ENCODE results near the gene GAL. TPM values are rescaled to one million over a fixed set of nuclear protein-coding genes. Genes with fewer than 3 reads are reported as not detected.
"Not testable (repeated sequence)": the region's sequence is repeated elsewhere in the genome, so short reads cannot be mapped to it uniquely, and the experiment has no call there.

The GAL gene
- 11.1 TPM in 2 replicates for polyA plus RNA-seq (2013)

- H2BK120ac ChIP-seq (ENCODE audit: insufficient read depth, low read length, poor library complexity): no peak within 1 kb of the TSS
- no peak within 1 kb of the TSS for H4K8ac ChIP-seq (ENCODE audit: low read depth, low read length)
- H4K91ac ChIP-seq (ENCODE audit: low read depth, low read length): no peak within 1 kb of the TSS
- H3K4me1 ChIP-seq (ENCODE audit: control insufficient read depth in 1 of 2, insufficient read depth in 2 of 2, low read length in 2 of 2): peaks cover 7 to 8% of the 10 kb centered on the region in 2 experiments
- H3K36me3 ChIP-seq (ENCODE audit: control insufficient read depth in 1 of 2, insufficient read depth in 2 of 2, low read length in 2 of 2): no peaks in the 10 kb centered on the region
- H3K4me2 ChIP-seq (ENCODE audit: low read length): peak within 1 kb of the TSS; percentile 59
- peaks cover 7% of the 10 kb centered on the region for H3K9me3 ChIP-seq (ENCODE audit: insufficient read depth, low read depth, low read length)
- H3K27ac ChIP-seq (ENCODE audit: low read depth, low read length): no peak within 1 kb of the TSS
- no CpG with 5 or more reads among the region's 113 CpGs for WGBS (ENCODE audit: extremely low coverage, insufficient coverage, insufficient read length)
- peak within 1 kb of the TSS; percentile 25 for H2AFZ ChIP-seq (ENCODE audit: insufficient read depth, low read length, poor library complexity)
- H3K4me3 ChIP-seq (ENCODE audit: low read depth, low read length): no peak within 1 kb of the TSS
- H3K4ac ChIP-seq (ENCODE audit: low read depth, low read length): no peak within 1 kb of the TSS
- no peaks in the 10 kb centered on the region for H3K79me2 ChIP-seq (ENCODE audit: control insufficient read depth, insufficient read depth, low read length, poor library complexity)
- no peak within 1 kb of the TSS for H2BK12ac ChIP-seq (ENCODE audit: low read length)
- no peak within 1 kb of the TSS for H2AK5ac ChIP-seq (ENCODE audit: low read length)
- H3K27me3 ChIP-seq (ENCODE audit: insufficient read depth, low read length): peaks cover 38% of the 10 kb centered on the region
- H3K23ac ChIP-seq (ENCODE audit: low read length): no peak within 1 kb of the TSS
- H3K18ac ChIP-seq (ENCODE audit: low read length): no peak within 1 kb of the TSS
- H3K79me1 ChIP-seq (ENCODE audit: low read length): no peaks in the 10 kb centered on the region
- DNase-seq: peak; percentile 4 to 30
- no peak within 1 kb of the TSS for H3K9ac ChIP-seq (ENCODE audit: low read length)
- H2BK5ac ChIP-seq (ENCODE audit: low read depth, low read length, poor library complexity): no peak within 1 kb of the TSS
- no peak within 1 kb of the TSS for H4K12ac ChIP-seq (ENCODE audit: low read depth, low read length)
- no peak within 1 kb of the TSS for H3K14ac ChIP-seq (ENCODE audit: low read length)
These were observed at the start of gene GAL for GRCh38 chr11:68684385-68685356. Gene GAL (plus strand): TSS chr11:68684544. CDS start chr11:68684924, 380 bp downstream.

- not testable (repeated sequence) for H2BK5ac ChIP-seq (ENCODE audit: low read depth, low read length, poor library complexity); H3K9me3 ChIP-seq (ENCODE audit: insufficient read depth, low read depth, low read length); H3K36me3 ChIP-seq (ENCODE audit: control insufficient read depth in 1 of 2, insufficient read depth in 2 of 2, low read length in 2 of 2); H3K79me1 ChIP-seq (ENCODE audit: low read length); H2BK12ac ChIP-seq (ENCODE audit: low read length); H4K12ac ChIP-seq (ENCODE audit: low read depth, low read length); H3K4me1 ChIP-seq (ENCODE audit: control insufficient read depth in 1 of 2, insufficient read depth in 2 of 2, low read length in 2 of 2); H3K27me3 ChIP-seq (ENCODE audit: insufficient read depth, low read length); H3K4me2 ChIP-seq (ENCODE audit: low read length); H3K4me3 ChIP-seq (ENCODE audit: low read depth, low read length); H2BK120ac ChIP-seq (ENCODE audit: insufficient read depth, low read length, poor library complexity); H3K23ac ChIP-seq (ENCODE audit: low read length); H4K8ac ChIP-seq (ENCODE audit: low read depth, low read length); DNase-seq; H3K79me2 ChIP-seq (ENCODE audit: control insufficient read depth, insufficient read depth, low read length, poor library complexity); H4K91ac ChIP-seq (ENCODE audit: low read depth, low read length); H2AFZ ChIP-seq (ENCODE audit: insufficient read depth, low read length, poor library complexity); H3K9ac ChIP-seq (ENCODE audit: low read length); H3K14ac ChIP-seq (ENCODE audit: low read length); H3K18ac ChIP-seq (ENCODE audit: low read length); H2AK5ac ChIP-seq (ENCODE audit: low read length); H3K4ac ChIP-seq (ENCODE audit: low read depth, low read length); H3K27ac ChIP-seq (ENCODE audit: low read depth, low read length)
- no CpG with 5 or more reads among the region's 7 CpGs for WGBS (ENCODE audit: extremely low coverage, insufficient coverage, insufficient read length)
These were observed 49.7 kb upstream of the GAL start for GRCh38 chr11:68634606-68635005.

- WGBS (ENCODE audit: extremely low coverage, insufficient coverage, insufficient read length): 100% methylated on average over 1 of the region's 7 CpGs
- H3K4me2 ChIP-seq (ENCODE audit: low read length); H2BK5ac ChIP-seq (ENCODE audit: low read depth, low read length, poor library complexity); DNase-seq; H3K4ac ChIP-seq (ENCODE audit: low read depth, low read length); H3K18ac ChIP-seq (ENCODE audit: low read length); H4K91ac ChIP-seq (ENCODE audit: low read depth, low read length); H4K8ac ChIP-seq (ENCODE audit: low read depth, low read length); H3K4me1 ChIP-seq (ENCODE audit: control insufficient read depth in 1 of 2, insufficient read depth in 2 of 2, low read length in 2 of 2); H4K12ac ChIP-seq (ENCODE audit: low read depth, low read length); H3K14ac ChIP-seq (ENCODE audit: low read length); H2AK5ac ChIP-seq (ENCODE audit: low read length); H3K36me3 ChIP-seq (ENCODE audit: control insufficient read depth in 1 of 2, insufficient read depth in 2 of 2, low read length in 2 of 2); H3K23ac ChIP-seq (ENCODE audit: low read length); H3K9me3 ChIP-seq (ENCODE audit: insufficient read depth, low read depth, low read length); H3K79me1 ChIP-seq (ENCODE audit: low read length); H3K27me3 ChIP-seq (ENCODE audit: insufficient read depth, low read length); H3K9ac ChIP-seq (ENCODE audit: low read length); H2BK120ac ChIP-seq (ENCODE audit: insufficient read depth, low read length, poor library complexity); H2BK12ac ChIP-seq (ENCODE audit: low read length); H3K4me3 ChIP-seq (ENCODE audit: low read depth, low read length); H3K79me2 ChIP-seq (ENCODE audit: control insufficient read depth, insufficient read depth, low read length, poor library complexity); H3K27ac ChIP-seq (ENCODE audit: low read depth, low read length); H2AFZ ChIP-seq (ENCODE audit: insufficient read depth, low read length, poor library complexity): not testable (repeated sequence)
These were observed 49.2 kb upstream of the GAL start for GRCh38 chr11:68635172-68635571.

- not testable (repeated sequence) for H2BK5ac ChIP-seq (ENCODE audit: low read depth, low read length, poor library complexity); H4K12ac ChIP-seq (ENCODE audit: low read depth, low read length); H3K18ac ChIP-seq (ENCODE audit: low read length); H3K4me2 ChIP-seq (ENCODE audit: low read length); H3K4me1 ChIP-seq (ENCODE audit: control insufficient read depth in 1 of 2, insufficient read depth in 2 of 2, low read length in 2 of 2); DNase-seq; H2AK5ac ChIP-seq (ENCODE audit: low read length); H3K79me2 ChIP-seq (ENCODE audit: control insufficient read depth, insufficient read depth, low read length, poor library complexity); H3K9me3 ChIP-seq (ENCODE audit: insufficient read depth, low read depth, low read length); H3K27me3 ChIP-seq (ENCODE audit: insufficient read depth, low read length); H3K36me3 ChIP-seq (ENCODE audit: control insufficient read depth in 1 of 2, insufficient read depth in 2 of 2, low read length in 2 of 2); H2BK120ac ChIP-seq (ENCODE audit: insufficient read depth, low read length, poor library complexity); H4K8ac ChIP-seq (ENCODE audit: low read depth, low read length); H4K91ac ChIP-seq (ENCODE audit: low read depth, low read length); H2AFZ ChIP-seq (ENCODE audit: insufficient read depth, low read length, poor library complexity); H3K79me1 ChIP-seq (ENCODE audit: low read length); H3K27ac ChIP-seq (ENCODE audit: low read depth, low read length); H3K9ac ChIP-seq (ENCODE audit: low read length); H2BK12ac ChIP-seq (ENCODE audit: low read length); H3K4ac ChIP-seq (ENCODE audit: low read depth, low read length); H3K14ac ChIP-seq (ENCODE audit: low read length); H3K23ac ChIP-seq (ENCODE audit: low read length); H3K4me3 ChIP-seq (ENCODE audit: low read depth, low read length)
- no CpG with 5 or more reads among the region's 10 CpGs for WGBS (ENCODE audit: extremely low coverage, insufficient coverage, insufficient read length)
These were observed 48.5 kb upstream of the GAL start for GRCh38 chr11:68635883-68636282.
